Islet of Langerhans (tissue), 1 donor: ENCODE results near the gene DNAH7.
"Not testable (repeated sequence)": the region's sequence is repeated elsewhere in the genome, so short reads cannot be mapped to it uniquely, and the experiment has no call there.

ENCODE experiments used
- FAIRE-seq: peaks from one replicate; lab custom pipeline; 2011; peaks lifted over from hg19 to GRCh38; lab: Jason Lieb, UNC

Gene DNAH7

GRCh38 chr2:195716466-195716865 lies 352.2 kb downstream of the DNAH7 start:
- FAIRE-seq = no peak

- FAIRE-seq = no peak
Observed at GRCh38 chr2:195711478-195711877, 357.2 kb downstream of the DNAH7 start.

- peak; percentile 51 for FAIRE-seq
Observed at GRCh38 chr2:195709901-195710806, 358.5 kb downstream of the DNAH7 start.

GRCh38 chr2:195706161-195706900 lies 362.3 kb downstream of the DNAH7 start:
- FAIRE-seq = no peak

- FAIRE-seq = no peak
Observed at GRCh38 chr2:195700480-195700879, 368.2 kb downstream of the DNAH7 start.

- FAIRE-seq = no peak
Observed at GRCh38 chr2:195697681-195698220, 370.9 kb downstream of the DNAH7 start.

GRCh38 chr2:195696012-195696411 lies 372.6 kb downstream of the DNAH7 start:
- no peak for FAIRE-seq

- FAIRE-seq = no peak
Observed at GRCh38 chr2:195695002-195695631, 373.5 kb downstream of the DNAH7 start.

- no peak for FAIRE-seq
Observed at GRCh38 chr2:195694553-195694952, 374.1 kb downstream of the DNAH7 start.

- FAIRE-seq = not testable (repeated sequence)
Observed at GRCh38 chr2:195692531-195692930, 376.1 kb downstream of the DNAH7 start.
